Neural progenitor cell (in vitro differentiated cells): ENCODE results near the gene STUB1. TPM values are rescaled to one million over a fixed set of nuclear protein-coding genes. Genes with fewer than 3 reads are reported as not detected.

Experiments used
- DNase-seq: peaks from one replicate; pipeline ENCODE4 v3.0.0-alpha.2; 2016; ENCODE audit warnings: low spot score
- H2AFZ ChIP-seq: fragments of 200-600 bp; sonication (generic); replicated peaks from 2 replicates; pipeline ENCODE4 v1.6.1; 2016; ENCODE audit warnings: antibody characterized with exemption
- H3F3A ChIP-seq: fragments of 200-600 bp; sonication (generic); 2 replicates; pipeline ENCODE4 v1.6.1; 2016; ENCODE audit warnings: antibody characterized with exemption, low read depth
- H3K27ac ChIP-seq: fragments of 200-600 bp; sonication (generic); 2 replicates; pipeline ENCODE4 v1.5.1; 2016; ENCODE audit warnings: mild to moderate bottlenecking
- H3K27me3 ChIP-seq: fragments of 200-600 bp; sonication (generic); 2 replicates; pipeline ENCODE4 v1.6.1; 2016; ENCODE audit warnings: mild to moderate bottlenecking, moderate library complexity
- H3K36me3 ChIP-seq: fragments of 200-600 bp; sonication (generic); 2 replicates; pipeline ENCODE4 v1.5.1; 2016
- H3K4me1 ChIP-seq: fragments of 200-600 bp; sonication (generic); 2 replicates; pipeline ENCODE4 v1.6.1; 2016; ENCODE audit warnings: mixed run types
- H3K4me2 ChIP-seq: fragments of 200-600 bp; sonication (generic); 2 replicates; pipeline ENCODE4 v1.6.1; 2016
- H3K4me3 ChIP-seq: fragments of 200-600 bp; sonication (generic); 2 replicates; pipeline ENCODE4 v1.5.1; 2016
- H3K79me2 ChIP-seq: fragments of 200-600 bp; sonication (generic); 2 replicates; pipeline ENCODE4 v1.6.1; 2016; ENCODE audit warnings: low read depth
- H3K9ac ChIP-seq: fragments of 200-600 bp; sonication (generic); 2 replicates; pipeline ENCODE4 v1.6.1; 2016
- H3K9me3 ChIP-seq: fragments of 200-600 bp; sonication (generic); 2 replicates; pipeline ENCODE4 v1.5.1; 2016; ENCODE audit warnings: low read depth
- H4K20me1 ChIP-seq: fragments of 200-600 bp; sonication (generic); 2 replicates; pipeline ENCODE4 v1.6.1; 2016; ENCODE audit warnings: low read depth
- H3K27ac Mint-ChIP-seq: 3 replicates; pipeline ENCODE4 v1.8.0; 2021; ENCODE audit warnings: mixed read lengths
- H3K27me3 Mint-ChIP-seq: 2 replicates; pipeline ENCODE4 v1.8.0; 2022; ENCODE audit warnings: low read depth, mild to moderate bottlenecking, inconsistent platforms, moderate library complexity, mixed read lengths; ENCODE audit not compliant: insufficient read depth
- H3K36me3 Mint-ChIP-seq: 3 replicates; pipeline ENCODE4 v1.8.0; 2021; ENCODE audit warnings: mixed read lengths
- H3K4me1 Mint-ChIP-seq: 3 replicates; pipeline ENCODE4 v1.8.0; 2021; ENCODE audit warnings: mixed read lengths
- H3K4me3 Mint-ChIP-seq: 3 replicates; pipeline ENCODE4 v1.8.0; 2021; ENCODE audit warnings: mild to moderate bottlenecking, moderate library complexity, mixed read lengths
- H3K9me3 Mint-ChIP-seq: 3 replicates; pipeline ENCODE4 v1.8.0; 2020; ENCODE audit warnings: mixed read lengths
- CTCF ChIP-seq: fragments of 200-600 bp; sonication (generic); IDR thresholded peaks from 2 replicates; pipeline ENCODE4 v1.5.1; 2017; ENCODE audit warnings: antibody characterized with exemption, mild to moderate bottlenecking
- EZH2 ChIP-seq: fragments of 200-600 bp; sonication (generic); IDR thresholded peaks from 2 replicates; pipeline ENCODE4 v1.6.1; 2017; ENCODE audit warnings: antibody characterized with exemption, mild to moderate bottlenecking, moderate library complexity
- EZH2phosphoT487 ChIP-seq: fragments of 200-600 bp; sonication (generic); IDR thresholded peaks from 2 replicates; pipeline ENCODE4 v1.6.1; 2017; ENCODE audit warnings: antibody characterized with exemption
- total RNA-seq: library from RNA; depleted of rRNA; stranded (reverse); fragments of >200 nt; gene quantifications from 2 replicates; pipeline ENCODE4 v1.2.3, GENCODE V29; 2015; ENCODE audit warnings: low replicate concordance

Gene STUB1
- total RNA-seq, 1 donor from 2014 or later: 27.0 TPM

DNA sequence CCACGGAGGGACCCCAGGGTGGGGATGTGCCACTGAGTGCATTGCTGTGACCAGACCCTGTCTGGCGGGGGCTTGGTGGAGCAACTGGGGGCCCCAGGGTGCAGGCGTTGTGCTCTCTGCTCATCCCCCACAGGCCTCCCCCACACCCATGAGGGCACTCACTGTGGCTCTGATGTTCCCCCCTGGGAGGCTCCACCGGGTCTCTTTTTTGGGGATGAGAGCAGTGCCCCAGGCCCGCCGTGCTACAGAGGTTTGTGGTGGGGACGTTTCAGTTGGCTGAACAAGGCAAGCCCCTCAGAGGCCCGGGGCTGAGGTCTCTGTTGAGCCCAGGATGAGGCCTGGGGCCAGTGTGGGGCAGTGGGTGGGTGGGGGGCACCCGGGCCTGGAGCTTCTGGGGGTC, 43.5 kb downstream of the STUB1 start:
- Mint-ChIP-seq H3K9me3 (no peaks in the 10 kb centered on the region), H3K4me3 (peak overlapping the region; percentile 21), H3K36me3 (no peaks in the 10 kb centered on the region), H3K27ac (no peak overlapping the region), H3K4me1 (peaks cover 12% of the 10 kb centered on the region), H3K27me3 (peaks cover 14% of the 10 kb centered on the region)
- no peak overlapping the region for H3K4me2 ChIP-seq
- H4K20me1 ChIP-seq: peaks cover 53% of the 10 kb centered on the region
- H3K27ac ChIP-seq: no peak overlapping the region
- no peak overlapping the region for H2AFZ ChIP-seq
- no peaks in the 10 kb centered on the region for H3K79me2 ChIP-seq
- H3K4me3 ChIP-seq: no peak overlapping the region
- no peak for TF ChIP-seq EZH2phosphoT487
- no peak for TF ChIP-seq CTCF
- no peak for TF ChIP-seq EZH2
- peaks cover 14% of the 10 kb centered on the region for H3K4me1 ChIP-seq
- no peaks in the 10 kb centered on the region for H3K36me3 ChIP-seq
- no peak for DNase-seq
- H3K27me3 ChIP-seq: peaks cover 37% of the 10 kb centered on the region
- H3K9me3 ChIP-seq: no peaks in the 10 kb centered on the region
- peaks cover 42% of the 10 kb centered on the region for H3F3A ChIP-seq
- H3K9ac ChIP-seq: no peak overlapping the region

GRCh38 chr16:724188-725040, 44.2 kb downstream of the STUB1 start:
- H3K79me2 ChIP-seq: no peaks in the 10 kb centered on the region
- no peaks in the 10 kb centered on the region for H3K9me3 Mint-ChIP-seq
- peaks cover 5% of the 10 kb centered on the region for H3K4me1 Mint-ChIP-seq
- peaks cover 44% of the 10 kb centered on the region for H3K27me3 ChIP-seq
- DNase-seq: no peak
- H3K27me3 Mint-ChIP-seq: peaks cover 14% of the 10 kb centered on the region
- H3K4me3 Mint-ChIP-seq: no peak overlapping the region
- no peak for TF ChIP-seq EZH2
- no peak for TF ChIP-seq EZH2phosphoT487
- TF ChIP-seq CTCF: no peak
- H3K4me1 ChIP-seq: peaks cover 14% of the 10 kb centered on the region
- H2AFZ ChIP-seq: no peak overlapping the region
- H3K4me3 ChIP-seq: no peak overlapping the region
- no peak overlapping the region for H3K9ac ChIP-seq
- H4K20me1 ChIP-seq: peaks cover 48% of the 10 kb centered on the region
- no peak overlapping the region for H3K27ac Mint-ChIP-seq
- H3K27ac ChIP-seq: no peak overlapping the region
- no peak overlapping the region for H3K4me2 ChIP-seq
- H3K36me3 ChIP-seq: no peaks in the 10 kb centered on the region
- peaks cover 48% of the 10 kb centered on the region for H3F3A ChIP-seq
- no peaks in the 10 kb centered on the region for H3K9me3 ChIP-seq
- H3K36me3 Mint-ChIP-seq: no peaks in the 10 kb centered on the region

DNA sequence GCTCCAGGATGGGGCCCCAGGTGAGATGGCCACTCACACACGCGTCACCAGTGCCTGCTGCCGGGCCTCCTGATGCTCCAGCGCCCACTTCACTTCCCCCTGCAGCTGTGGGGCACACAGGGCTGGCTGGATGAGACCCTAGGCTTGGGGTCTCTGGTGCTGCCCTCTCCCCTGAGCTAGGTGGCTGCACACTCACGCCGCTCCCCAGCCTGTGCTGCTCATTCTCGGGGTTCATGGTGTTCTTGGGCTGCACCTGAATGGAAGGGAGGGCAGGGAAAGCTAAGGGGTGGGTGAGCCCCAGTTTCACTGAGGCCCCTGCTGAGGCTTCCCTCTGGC, 44.8 kb downstream of the STUB1 start:
- no peak overlapping the region for H3K9ac ChIP-seq
- no peak for DNase-seq
- Mint-ChIP-seq H3K27ac (no peak overlapping the region), H3K36me3 (no peaks in the 10 kb centered on the region), H3K4me1 (peaks cover 3% of the 10 kb centered on the region), H3K27me3 (peaks cover 14% of the 10 kb centered on the region), H3K9me3 (no peaks in the 10 kb centered on the region), H3K4me3 (no peak overlapping the region)
- H3K36me3 ChIP-seq: no peaks in the 10 kb centered on the region
- H3K27ac ChIP-seq: no peak overlapping the region
- H2AFZ ChIP-seq: no peak overlapping the region
- H3K4me3 ChIP-seq: no peak overlapping the region
- peaks cover 47% of the 10 kb centered on the region for H3F3A ChIP-seq
- peaks cover 45% of the 10 kb centered on the region for H3K27me3 ChIP-seq
- H3K4me2 ChIP-seq: no peak overlapping the region
- no peaks in the 10 kb centered on the region for H3K79me2 ChIP-seq
- no peaks in the 10 kb centered on the region for H3K9me3 ChIP-seq
- H4K20me1 ChIP-seq: peaks cover 43% of the 10 kb centered on the region
- TF ChIP-seq EZH2phosphoT487 (no peak), CTCF (no peak), EZH2 (no peak)
- peaks cover 10% of the 10 kb centered on the region for H3K4me1 ChIP-seq
